Mammary epithelial cell (primary cell): ENCODE data around the gene NR4A1.

Experiments
- CTCF ChIP-seq, 2 donors: IDR thresholded peaks in 1 of 2; conservative IDR thresholded peaks in 1 of 2; 2 replicates each; pipeline ENCODE4 v1.5.1; 2011 to 2012; ENCODE audit warnings: inconsistent platforms in 2 of 2, low read length in 2 of 2, mild to moderate bottlenecking in 2 of 2, control low read depth in 1 of 2, low read depth in 1 of 2; ENCODE audit not compliant: insufficient read depth in 1 of 2; ENCODE audit errors: extremely low read depth in 1 of 2
- EZH2 ChIP-seq: IDR thresholded peaks from 2 replicates; pipeline ENCODE4 v1.6.1; 2012; ENCODE audit warnings: low read length, inconsistent platforms, borderline replicate concordance

GRCh38 chr12:52032804-52033445 lies 18.3 kb upstream of the NR4A1 start:
- TF ChIP-seq CTCF (conservative IDR thresholded peaks at IDR 0.05 in 1 of 2, IDR thresholded peaks at IDR 0.05 in 1 of 2; ENCODE audit: extremely low read depth in 1 of 2, insufficient read depth in 1 of 2, low read depth in 1 of 2, low read length in 2 of 2) (no peak), EZH2 (no peak)
